Sigmoid colon (tissue), 4 donors: ENCODE results near the gene HOXD8.
A peak's percentile ranks its signal among the peaks of the same experiment; 100 is the strongest.

Source experiments
- EP300 ChIP-seq, 4 donors: sonication (generic); formaldehyde crosslinking; IDR thresholded peaks; one replicate each; pipeline ENCODE4 v1.6.1; 2017; ENCODE audit warnings: antibody characterized with exemption in 4 of 4
- POLR2A ChIP-seq, 2 donors: fragments of 450-650 bp; IDR thresholded peaks; one replicate each; pipeline ENCODE4 v1.6.1; 2016; ENCODE audit warnings: antibody characterized with exemption in 2 of 2, mild to moderate bottlenecking in 2 of 2, moderate library complexity in 2 of 2
- POLR2AphosphoS5 ChIP-seq, 4 donors: sonication (generic); formaldehyde crosslinking; IDR thresholded peaks; one replicate each; pipeline ENCODE4 v1.6.1; 2017; ENCODE audit warnings: antibody characterized with exemption in 4 of 4
- TF ChIP-seq, protein P1 (sequence below), 4 experiments: fragments of 450-650 bp in 3 of 4; fragments of 200-600 bp in 1 of 4; IDR thresholded peaks; one replicate each; pipeline ENCODE4 v1.5.1; 2016 to 2019; ENCODE audit warnings: antibody characterized with exemption in 4 of 4, mild to moderate bottlenecking in 3 of 4, moderate library complexity in 2 of 4

DNA sequence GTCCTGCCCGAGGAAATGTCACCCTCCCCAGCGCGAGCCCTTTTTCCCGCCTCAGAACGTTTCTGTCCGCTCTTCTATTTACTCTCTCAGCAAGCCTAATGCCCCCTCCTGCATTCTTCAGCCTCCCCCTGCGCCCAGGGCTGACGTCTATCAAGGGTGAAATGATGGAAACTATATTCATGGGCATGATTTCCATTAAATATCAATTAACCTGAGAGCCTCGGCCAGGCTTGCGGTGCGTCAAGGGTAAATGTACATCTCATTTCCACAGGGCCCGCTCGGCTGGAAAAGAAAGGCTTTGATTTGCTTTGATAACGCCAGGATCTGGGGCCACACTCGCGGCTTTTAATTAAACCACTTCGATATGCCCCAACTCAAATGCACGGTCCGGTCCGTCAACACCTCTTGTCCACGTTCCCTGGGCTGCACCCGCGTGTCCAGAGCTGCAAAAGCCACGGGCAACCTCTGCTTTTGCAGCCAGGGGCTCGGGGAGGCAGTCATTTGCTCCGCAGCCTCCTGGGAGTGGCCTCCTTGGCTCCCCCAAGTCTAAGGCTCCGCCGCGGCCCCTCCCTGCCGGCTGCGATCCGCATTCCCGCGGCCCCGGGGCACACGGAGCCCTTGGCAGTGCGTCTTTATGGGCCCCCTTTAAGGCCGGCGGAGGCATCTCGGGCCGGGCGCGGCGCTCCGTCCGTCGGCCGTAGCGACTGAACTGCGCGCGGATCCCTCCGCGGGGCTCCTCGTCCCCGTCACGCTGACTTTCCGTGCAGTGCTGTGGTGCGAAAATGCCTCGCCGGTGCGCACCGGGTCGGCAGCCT is at the start of gene HOXD8:
- TF ChIP-seq, protein P1, sequence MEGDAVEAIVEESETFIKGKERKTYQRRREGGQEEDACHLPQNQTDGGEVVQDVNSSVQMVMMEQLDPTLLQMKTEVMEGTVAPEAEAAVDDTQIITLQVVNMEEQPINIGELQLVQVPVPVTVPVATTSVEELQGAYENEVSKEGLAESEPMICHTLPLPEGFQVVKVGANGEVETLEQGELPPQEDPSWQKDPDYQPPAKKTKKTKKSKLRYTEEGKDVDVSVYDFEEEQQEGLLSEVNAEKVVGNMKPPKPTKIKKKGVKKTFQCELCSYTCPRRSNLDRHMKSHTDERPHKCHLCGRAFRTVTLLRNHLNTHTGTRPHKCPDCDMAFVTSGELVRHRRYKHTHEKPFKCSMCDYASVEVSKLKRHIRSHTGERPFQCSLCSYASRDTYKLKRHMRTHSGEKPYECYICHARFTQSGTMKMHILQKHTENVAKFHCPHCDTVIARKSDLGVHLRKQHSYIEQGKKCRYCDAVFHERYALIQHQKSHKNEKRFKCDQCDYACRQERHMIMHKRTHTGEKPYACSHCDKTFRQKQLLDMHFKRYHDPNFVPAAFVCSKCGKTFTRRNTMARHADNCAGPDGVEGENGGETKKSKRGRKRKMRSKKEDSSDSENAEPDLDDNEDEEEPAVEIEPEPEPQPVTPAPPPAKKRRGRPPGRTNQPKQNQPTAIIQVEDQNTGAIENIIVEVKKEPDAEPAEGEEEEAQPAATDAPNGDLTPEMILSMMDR (IDR thresholded peaks at IDR 0.05): no peak
- TF ChIP-seq EP300 (IDR thresholded peaks at IDR 0.05) (no peak), POLR2AphosphoS5 (IDR thresholded peaks at IDR 0.05) (peak; percentile 52 to 85 (median 81)), POLR2A (IDR thresholded peaks at IDR 0.05) (no peak)
